Temporal lobe (tissue), 2 donors: Measurements from ENCODE around the gene PIEZO2. TPM values are rescaled to one million over a fixed set of nuclear protein-coding genes. Genes with fewer than 3 reads are reported as not detected.

Source experiments
- small RNA-seq: library from RNA; depleted of rRNA; stranded (forward); fragments of <200 nt; gene quantifications from one replicate; pipeline ENCODE3, GENCODE V24; 2014; ENCODE audit warnings: low replicate concordance
- total RNA-seq: library from RNA; depleted of rRNA; stranded (reverse); fragments of >200 nt; gene quantifications from one replicate; pipeline ENCODE4 v1.2.3, GENCODE V29; 2014

Gene PIEZO2
- total RNA-seq, 1 donor from 2014 or later, result 3.9 TPM

Small RNA genes within 50 kb of the gene (small RNA-seq; reads per million reads assigned to genes)
- gene AP001180.3 (not detected), gene AP001180.5 (not detected), gene MIR6788 (not detected)
